Measurements from ENCODE around the gene TPSD1. TPM values are rescaled to one million over a fixed set of nuclear protein-coding genes. Genes with fewer than 3 reads are reported as not detected.

TPSD1 gene
- total and polyA plus RNA-seq, 2 experiments from 2014 or later: 0.17 TPM; not detected in 1

- no peak for TF ChIP-seq REST (IDR thresholded peaks at IDR 0.05; ENCODE audit: unreplicated experiment)
- no peak for TF ChIP-seq ZNF462 (CRISPR knock-in tag; IDR thresholded peaks at IDR 0.05)
- TF ChIP-seq JUNB (IDR thresholded peaks at IDR 0.05; ENCODE audit: unreplicated experiment): no peak
These were observed 44.2 kb upstream of the TPSD1 start (continued) for GRCh38 chr16:1211451-1212268.
